ENCODE measurements around the gene ZNF579.

DNA sequence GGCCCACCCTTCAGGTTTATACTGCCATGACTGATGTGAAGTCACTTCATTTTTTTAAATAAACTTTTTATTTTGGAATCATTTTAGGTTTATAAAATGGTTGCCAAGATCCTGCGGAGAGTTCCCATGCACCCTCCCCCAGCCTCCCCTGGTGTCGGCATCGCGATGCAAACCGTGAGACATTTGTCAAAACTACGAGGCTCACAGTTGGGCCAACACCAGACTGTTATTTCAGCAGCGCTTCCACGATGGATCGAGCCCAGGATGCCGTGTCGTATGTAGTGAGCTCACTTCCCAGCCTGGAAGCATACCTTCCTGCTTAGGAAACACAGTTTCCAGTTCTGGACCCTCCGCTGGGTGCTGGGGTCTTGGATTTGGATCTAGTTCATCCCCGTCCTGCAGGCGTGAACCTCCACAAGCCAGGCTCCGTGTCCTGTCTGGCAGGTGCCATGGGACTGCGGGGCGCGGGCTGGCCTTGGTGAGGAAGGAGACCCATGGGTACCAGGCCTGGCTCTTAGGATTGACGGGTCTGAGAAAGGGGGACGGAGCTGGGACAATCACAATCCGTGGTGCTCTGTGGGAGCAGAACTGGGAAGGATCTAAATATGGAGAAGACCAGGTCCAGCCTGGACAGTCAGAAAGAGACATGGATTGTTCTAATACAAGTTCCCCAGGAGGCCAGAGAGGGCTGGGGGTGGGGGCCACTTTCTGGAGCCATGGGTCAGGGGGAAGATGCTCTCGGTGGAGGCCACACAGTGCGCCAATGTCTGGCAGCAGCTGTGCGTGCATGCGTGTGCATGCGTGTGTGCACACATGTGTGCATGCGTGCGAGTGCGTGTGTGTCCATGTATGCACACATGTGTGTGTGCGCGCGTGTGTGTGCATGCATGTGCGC, 41.3 kb downstream of the ZNF579 start:
- TF ChIP-seq HDAC2 (IDR thresholded peaks at IDR 0.05) (no peak), SP1 (IDR thresholded peaks at IDR 0.05; ENCODE audit: low read depth, low read length) (no peak), HDAC6 (IDR thresholded peaks at IDR 0.05; ENCODE audit: unreplicated experiment) (no peak), EZH2 (IDR thresholded peaks at IDR 0.05; ENCODE audit: borderline replicate concordance, control insufficient read depth, low read depth, low read length) (no peak), EP300 (IDR thresholded peaks at IDR 0.05; ENCODE audit: borderline replicate concordance in 1 of 2, control insufficient read depth in 1 of 2, low read depth in 2 of 2, low read length in 2 of 2) (no peak)
- TF ChIP-seq, protein P1, sequence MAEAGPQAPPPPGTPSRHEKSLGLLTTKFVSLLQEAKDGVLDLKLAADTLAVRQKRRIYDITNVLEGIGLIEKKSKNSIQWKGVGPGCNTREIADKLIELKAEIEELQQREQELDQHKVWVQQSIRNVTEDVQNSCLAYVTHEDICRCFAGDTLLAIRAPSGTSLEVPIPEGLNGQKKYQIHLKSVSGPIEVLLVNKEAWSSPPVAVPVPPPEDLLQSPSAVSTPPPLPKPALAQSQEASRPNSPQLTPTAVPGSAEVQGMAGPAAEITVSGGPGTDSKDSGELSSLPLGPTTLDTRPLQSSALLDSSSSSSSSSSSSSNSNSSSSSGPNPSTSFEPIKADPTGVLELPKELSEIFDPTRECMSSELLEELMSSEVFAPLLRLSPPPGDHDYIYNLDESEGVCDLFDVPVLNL (IDR thresholded peaks at IDR 0.05; ENCODE audit: low read depth, low read length), result no peak
- TF ChIP-seq, protein P2, sequence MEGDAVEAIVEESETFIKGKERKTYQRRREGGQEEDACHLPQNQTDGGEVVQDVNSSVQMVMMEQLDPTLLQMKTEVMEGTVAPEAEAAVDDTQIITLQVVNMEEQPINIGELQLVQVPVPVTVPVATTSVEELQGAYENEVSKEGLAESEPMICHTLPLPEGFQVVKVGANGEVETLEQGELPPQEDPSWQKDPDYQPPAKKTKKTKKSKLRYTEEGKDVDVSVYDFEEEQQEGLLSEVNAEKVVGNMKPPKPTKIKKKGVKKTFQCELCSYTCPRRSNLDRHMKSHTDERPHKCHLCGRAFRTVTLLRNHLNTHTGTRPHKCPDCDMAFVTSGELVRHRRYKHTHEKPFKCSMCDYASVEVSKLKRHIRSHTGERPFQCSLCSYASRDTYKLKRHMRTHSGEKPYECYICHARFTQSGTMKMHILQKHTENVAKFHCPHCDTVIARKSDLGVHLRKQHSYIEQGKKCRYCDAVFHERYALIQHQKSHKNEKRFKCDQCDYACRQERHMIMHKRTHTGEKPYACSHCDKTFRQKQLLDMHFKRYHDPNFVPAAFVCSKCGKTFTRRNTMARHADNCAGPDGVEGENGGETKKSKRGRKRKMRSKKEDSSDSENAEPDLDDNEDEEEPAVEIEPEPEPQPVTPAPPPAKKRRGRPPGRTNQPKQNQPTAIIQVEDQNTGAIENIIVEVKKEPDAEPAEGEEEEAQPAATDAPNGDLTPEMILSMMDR (IDR thresholded peaks at IDR 0.05 in 2 of 3, conservative IDR thresholded peaks at IDR 0.05 in 1 of 3; ENCODE audit: control insufficient read depth in 2 of 3, extremely low read depth in 1 of 3, insufficient read depth in 1 of 3, low read depth in 3 of 3, low read length in 3 of 3), result no peak
